Liver (tissue), 2 donors: Measurements from ENCODE around the gene METTL5.

ENCODE experiments used
- GABPA ChIP-seq, 2 donors: IDR thresholded peaks in 1 of 2; conservative IDR thresholded peaks in 1 of 2; 2 replicates each; pipeline ENCODE4 v1.6.1; 2016; ENCODE audit warnings: antibody characterized with exemption in 2 of 2, mild to moderate bottlenecking in 1 of 2, moderate library complexity in 1 of 2
- SP1 ChIP-seq: IDR thresholded peaks from 2 replicates; pipeline ENCODE4 v1.6.1; 2018; ENCODE audit warnings: antibody characterized with exemption, mild to moderate bottlenecking
- donor health status: healthy.

GRCh38 chr2:169765523-169765922 is 59.2 kb downstream of the METTL5 start:
- peak; percentile 42 for TF ChIP-seq SP1
- TF ChIP-seq GABPA (IDR thresholded peaks at IDR 0.05 in 1 of 2, conservative IDR thresholded peaks at IDR 0.05 in 1 of 2): no peak
